Measurements from ENCODE around the gene CBY1. TPM values are rescaled to one million over a fixed set of nuclear protein-coding genes. Genes with fewer than 3 reads are reported as not detected.

The CBY1 gene
- polyA plus RNA-seq, 1 donor: 32.4 TPM

- DNase-seq (ENCODE audit: low read depth): no peak
Measured at GRCh38 chr22:38721551-38721950, 65.1 kb downstream of the CBY1 start.

Other genes with a start within 250 kb of the CBY1 start
- gene KCNJ4, start 201.4 kb upstream of the CBY1 start, polyA plus RNA-seq (ENCODE audit: insufficient read length): 0.24 TPM
- gene KDELR3, start 188.5 kb upstream of the CBY1 start, polyA plus RNA-seq (ENCODE audit: insufficient read length): 21.4 TPM
- 317 TPM for gene DDX17, start 150.3 kb upstream of the CBY1 start, polyA plus RNA-seq (ENCODE audit: insufficient read length)
- gene DMC1, start 86.5 kb upstream of the CBY1 start, polyA plus RNA-seq (ENCODE audit: insufficient read length): 5.0 TPM
- 1.1 TPM for gene FAM227A, start 246 bp upstream of the CBY1 start, polyA plus RNA-seq (ENCODE audit: insufficient read length)
- 79.4 TPM for gene TOMM22, start 25.3 kb downstream of the CBY1 start, polyA plus RNA-seq (ENCODE audit: insufficient read length)
- 30.9 TPM for gene JOSD1, start 44.3 kb downstream of the CBY1 start, polyA plus RNA-seq (ENCODE audit: insufficient read length)
- 32.0 TPM for gene GTPBP1, start 49.3 kb downstream of the CBY1 start, polyA plus RNA-seq (ENCODE audit: insufficient read length)
- 50.6 TPM for gene SUN2, start 99.4 kb downstream of the CBY1 start, polyA plus RNA-seq (ENCODE audit: insufficient read length)
- 12.5 TPM for gene DNAL4, start 137.5 kb downstream of the CBY1 start, polyA plus RNA-seq (ENCODE audit: insufficient read length)
- 4.9 TPM for gene NPTXR, start 187.4 kb downstream of the CBY1 start, polyA plus RNA-seq (ENCODE audit: insufficient read length)
- 24.4 TPM for gene CBX6, start 215.6 kb downstream of the CBY1 start, polyA plus RNA-seq (ENCODE audit: insufficient read length)

Data from forelimb muscle (tissue), 1 donor.